HepG2 (cell line): Measurements from ENCODE around the gene SLC35B1. TPM values are rescaled to one million over a fixed set of nuclear protein-coding genes. Genes with fewer than 3 reads are reported as not detected.

Experiments used
- AKAP8 ChIP-seq: sonication (generic); formaldehyde crosslinking; IDR thresholded peaks from 2 replicates; pipeline ENCODE4 v1.5.1; 2020; ENCODE audit warnings: mild to moderate bottlenecking, missing genetic modification reagents
- ARID5B ChIP-seq: IDR thresholded peaks from 2 replicates; pipeline ENCODE4 v1.4.0; 2020; ENCODE audit warnings: mild to moderate bottlenecking, missing genetic modification reagents
- ARNT ChIP-seq: fragments of 450-650 bp; IDR thresholded peaks from 2 replicates; pipeline ENCODE4 v1.6.1; 2017
- JUNB ChIP-seq: sonication (generic); formaldehyde crosslinking; IDR thresholded peaks from 2 replicates; pipeline ENCODE4 v1.8.0; 2022; ENCODE audit warnings: missing genetic modification reagents, mild to moderate bottlenecking, borderline replicate concordance
- KDM1A ChIP-seq: IDR thresholded peaks from 2 replicates; pipeline ENCODE4 v1.6.1; 2016; ENCODE audit warnings: missing compliant biosample characterization
- KDM3A ChIP-seq: IDR thresholded peaks from 2 replicates; pipeline ENCODE4 v1.6.1; 2018; ENCODE audit warnings: low read depth, missing compliant biosample characterization
- NFKBIZ ChIP-seq: IDR thresholded peaks from 2 replicates; pipeline ENCODE4 v1.6.1; 2018; ENCODE audit warnings: missing genetic modification reagents, missing compliant biosample characterization
- PCBP2 ChIP-seq: fragments of 200-400 bp; formaldehyde crosslinking; optimal IDR thresholded peaks from 2 replicates; pipeline ENCODE3; 2018; ENCODE audit warnings: low read length, low read depth; ENCODE audit not compliant: poor library complexity, severe bottlenecking
- RBFOX2 ChIP-seq: fragments of 200-400 bp; formaldehyde crosslinking; IDR thresholded peaks from 2 replicates; pipeline ENCODE4 v1.6.1; 2017; ENCODE audit warnings: low read depth, mild to moderate bottlenecking, low read length
- SAP130 ChIP-seq: IDR thresholded peaks from 2 replicates; pipeline ENCODE4 v1.6.1; 2016; ENCODE audit warnings: low read depth
- SETDB1 ChIP-seq: sonication (generic); formaldehyde crosslinking; IDR thresholded peaks from 2 replicates; pipeline ENCODE4 v1.5.1; 2020; ENCODE audit warnings: missing genetic modification reagents, mild to moderate bottlenecking, borderline replicate concordance
- SIX4 ChIP-seq: sonication (generic); formaldehyde crosslinking; IDR thresholded peaks from 2 replicates; pipeline ENCODE4 v1.4.0; 2020; ENCODE audit warnings: missing genetic modification reagents
- SNRNP70 ChIP-seq: fragments of 200-400 bp; formaldehyde crosslinking; IDR thresholded peaks from 2 replicates; pipeline ENCODE4 v1.6.1; 2017; ENCODE audit warnings: mild to moderate bottlenecking, low read depth, low read length, moderate library complexity
- TARDBP ChIP-seq: sonication (generic); formaldehyde crosslinking; IDR thresholded peaks from 2 replicates; pipeline ENCODE4 v1.8.0; 2022; ENCODE audit warnings: mild to moderate bottlenecking, missing genetic modification reagents
- TCF7 ChIP-seq: sonication (generic); IDR thresholded peaks from 2 replicates; pipeline ENCODE4 v1.6.1; 2016; ENCODE audit warnings: antibody characterized with exemption, low read depth
- U2AF1 ChIP-seq: fragments of 200-400 bp; formaldehyde crosslinking; optimal IDR thresholded peaks from 2 replicates; pipeline ENCODE3; 2017; ENCODE audit warnings: mild to moderate bottlenecking, low read depth, low read length
- ZNF580 ChIP-seq: IDR thresholded peaks from 2 replicates; pipeline ENCODE4 v1.6.1; 2016; ENCODE audit warnings: low read depth, borderline replicate concordance
- ZNF646 ChIP-seq: sonication (generic); formaldehyde crosslinking; IDR thresholded peaks from 2 replicates; pipeline ENCODE4 v1.9.0; 2021; ENCODE audit warnings: mild to moderate bottlenecking, missing genetic modification reagents
- ZNF724P ChIP-seq: sonication (generic); formaldehyde crosslinking; IDR thresholded peaks from 2 replicates; pipeline ENCODE4 v1.8.0; 2022; ENCODE audit warnings: missing genetic modification reagents, borderline replicate concordance
- ZNF788 ChIP-seq: sonication (generic); formaldehyde crosslinking; IDR thresholded peaks from 2 replicates; pipeline ENCODE4 v1.5.0; 2020; ENCODE audit warnings: mild to moderate bottlenecking, missing genetic modification reagents, borderline replicate concordance
- polyA plus RNA-seq, 8 experiments: library from polyadenylated mRNA; depleted of rRNA in 3 of 8; stranded (reverse) in 7 of 8; unstranded in 1 of 8; fragments of >200 nt; fragmentation: Illumina TruSeq in 4 of 8; extraction: Trizol in 4 of 8; gene quantifications; 2 replicates each; pipeline versions ENCODE4 v1.2.1 to v1.2.3, GENCODE V29; 2011 to 2016; ENCODE audit warnings: low read depth in 4 of 8, missing spikeins in 1 of 8, mixed read lengths in 1 of 8; ENCODE audit not compliant: insufficient read depth in 1 of 8
- total RNA-seq, 5 experiments: library from RNA; depleted of rRNA; stranded (reverse); fragments of >200 nt; fragmentation: Illumina TruSeq; extraction: Trizol; gene quantifications; 2 replicates each; pipeline ENCODE4 v1.2.3, GENCODE V29; 2016; ENCODE audit warnings: low read depth in 1 of 5

Gene SLC35B1
- total and polyA plus RNA-seq, 2 of the 13 experiments (the other 11 are each of a cell fraction or from before 2014, with no cell fraction given), result 99.6 to 113 TPM

GRCh38 chr17:49703557-49704277, 4.0 kb downstream of the SLC35B1 start (continued):
- TF ChIP-seq KDM1A (peak; percentile 48; the same call in 1 of the 2 replicates), KDM3A (CRISPR knock-in tag) (no peak), ZNF724P (CRISPR knock-in tag) (no peak), SNRNP70 (no peak), ARID5B (CRISPR knock-in tag) (peak; percentile 33; the same call in 1 of the 2 replicates), ARNT (no peak), NFKBIZ (CRISPR knock-in tag) (no peak), SAP130 (CRISPR knock-in tag) (peak; percentile 75), SETDB1 (CRISPR knock-in tag) (no peak), AKAP8 (no peak), TCF7 (no peak), JUNB (CRISPR knock-in tag) (no peak), TARDBP (CRISPR knock-in tag) (peak; percentile 57; the same call in 1 of the 2 replicates), RBFOX2 (no peak), ZNF646 (CRISPR knock-in tag) (no peak), ZNF580 (CRISPR knock-in tag) (peak; percentile 76), PCBP2 (no peak), ZNF788 (peak; percentile 60; the same call in 1 of the 2 replicates), U2AF1 (no peak), SIX4 (no peak)
